IPS DF 6.9 (cell line): ENCODE measurements around the gene GPC1.
"Not testable (repeated sequence)": the region's sequence is repeated elsewhere in the genome, so short reads cannot be mapped to it uniquely, and the experiment has no call there.

Experiments used
- DNase-seq: peaks from one replicate; pipeline ENCODE4 v3.0.0-alpha.2; 2013; ENCODE audit warnings: low read depth, low spot score
- H3K27ac ChIP-seq: one replicate; pipeline ENCODE4 v1.5.1; 2013; ENCODE audit warnings: low read length, control low read depth
- H3K27me3 ChIP-seq: 2 replicates; pipeline ENCODE4 v1.6.1; 2013; ENCODE audit warnings: mild to moderate bottlenecking, low read length; ENCODE audit not compliant: control insufficient read depth, insufficient read depth
- H3K36me3 ChIP-seq: 2 replicates; pipeline ENCODE4 v1.6.1; 2013; ENCODE audit warnings: low read length; ENCODE audit not compliant: control insufficient read depth, insufficient read depth
- H3K4me1 ChIP-seq: 2 replicates; pipeline ENCODE4 v1.6.1; 2013; ENCODE audit warnings: low read length; ENCODE audit not compliant: control insufficient read depth, insufficient read depth
- H3K4me3 ChIP-seq: 2 replicates; pipeline ENCODE4 v1.5.1; 2013; ENCODE audit warnings: mild to moderate bottlenecking, low read length
- H3K9me3 ChIP-seq: 2 replicates; pipeline ENCODE4 v1.6.1; 2013; ENCODE audit warnings: low read length, inconsistent platforms; ENCODE audit not compliant: control insufficient read depth, insufficient read depth
- WGBS: extraction: QIAGEN DNeasy Blood & Tissue Kit; methylation state at CpG from one replicate; pipeline ENCODE4 v1.1.7; 2013; ENCODE audit warnings: mixed read lengths, missing lambda C conversion rate; ENCODE audit not compliant: insufficient read length, insufficient coverage; 5-methylcytosine and 5-hydroxymethylcytosine counted together

Gene GPC1

GRCh38 chr2:240494194-240494793, 58.8 kb downstream of the GPC1 start:
- H3K27me3 ChIP-seq, result no peaks in the 10 kb centered on the region; the same call in none of the 2 replicates
- no CpG with 5 or more reads among the region's 1 CpG for WGBS
- H3K9me3 ChIP-seq, result no peaks in the 10 kb centered on the region; the same call in 1 of the 2 replicates
- H3K4me3 ChIP-seq, result no peak overlapping the region
- no peak for DNase-seq
- H3K4me1 ChIP-seq, result no peaks in the 10 kb centered on the region
- no peak overlapping the region for H3K27ac ChIP-seq
- no peaks in the 10 kb centered on the region for H3K36me3 ChIP-seq

GRCh38 chr2:240494942-240495341, 59.5 kb downstream of the GPC1 start:
- not testable (repeated sequence) for H3K4me1 ChIP-seq, H3K36me3 ChIP-seq, H3K27me3 ChIP-seq, H3K9me3 ChIP-seq, DNase-seq, H3K4me3 ChIP-seq, H3K27ac ChIP-seq
- WGBS, result no CpG with 5 or more reads among the region's 11 CpGs

DNA sequence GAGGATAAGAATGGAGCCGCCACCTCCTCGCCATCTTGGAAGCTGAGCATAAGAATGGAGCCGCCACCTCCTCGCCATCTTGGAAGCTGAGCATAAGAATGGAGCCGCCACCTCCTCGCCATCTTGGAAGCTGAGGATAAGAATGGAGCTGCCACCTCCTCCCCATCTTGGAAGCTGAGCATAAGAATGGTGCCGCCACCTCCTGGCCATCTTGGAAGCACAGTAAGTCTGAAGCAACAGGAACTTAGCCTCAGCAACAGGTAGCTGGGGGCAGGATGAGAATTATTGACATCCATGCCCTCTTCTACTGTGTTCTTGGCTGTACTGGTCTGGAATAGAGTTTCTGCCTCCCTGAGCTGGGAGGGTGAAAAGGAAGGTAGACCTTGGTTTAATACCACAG, 61.6 kb downstream of the GPC1 start:
- peak; percentile 33 for DNase-seq
- H3K4me1 ChIP-seq, H3K4me3 ChIP-seq, H3K9me3 ChIP-seq, H3K27me3 ChIP-seq, H3K36me3 ChIP-seq, H3K27ac ChIP-seq: not testable (repeated sequence)
- no CpG with 5 or more reads among the region's 7 CpGs for WGBS

- Histone ChIP-seq H3K27me3 (no peaks in the 10 kb centered on the region; the same call in none of the 2 replicates), H3K36me3 (no peaks in the 10 kb centered on the region), H3K9me3 (no peaks in the 10 kb centered on the region), H3K4me1 (no peaks in the 10 kb centered on the region), H3K4me3 (no peak overlapping the region), H3K27ac (no peak overlapping the region)
- no peak for DNase-seq
- WGBS, result 100% methylated on average over 1 of the region's 13 CpGs
Observed at GRCh38 chr2:240498171-240498957, 62.9 kb downstream of the GPC1 start.

GRCh38 chr2:240498958-240499260, 63.4 kb downstream of the GPC1 start:
- Histone ChIP-seq H3K9me3 (no peaks in the 10 kb centered on the region), H3K27me3 (no peaks in the 10 kb centered on the region; the same call in none of the 2 replicates), H3K27ac (no peak overlapping the region), H3K36me3 (no peaks in the 10 kb centered on the region), H3K4me3 (no peak overlapping the region), H3K4me1 (no peaks in the 10 kb centered on the region)
- WGBS, result no CpG with 5 or more reads among the region's 9 CpGs
- DNase-seq, result no peak

DNA sequence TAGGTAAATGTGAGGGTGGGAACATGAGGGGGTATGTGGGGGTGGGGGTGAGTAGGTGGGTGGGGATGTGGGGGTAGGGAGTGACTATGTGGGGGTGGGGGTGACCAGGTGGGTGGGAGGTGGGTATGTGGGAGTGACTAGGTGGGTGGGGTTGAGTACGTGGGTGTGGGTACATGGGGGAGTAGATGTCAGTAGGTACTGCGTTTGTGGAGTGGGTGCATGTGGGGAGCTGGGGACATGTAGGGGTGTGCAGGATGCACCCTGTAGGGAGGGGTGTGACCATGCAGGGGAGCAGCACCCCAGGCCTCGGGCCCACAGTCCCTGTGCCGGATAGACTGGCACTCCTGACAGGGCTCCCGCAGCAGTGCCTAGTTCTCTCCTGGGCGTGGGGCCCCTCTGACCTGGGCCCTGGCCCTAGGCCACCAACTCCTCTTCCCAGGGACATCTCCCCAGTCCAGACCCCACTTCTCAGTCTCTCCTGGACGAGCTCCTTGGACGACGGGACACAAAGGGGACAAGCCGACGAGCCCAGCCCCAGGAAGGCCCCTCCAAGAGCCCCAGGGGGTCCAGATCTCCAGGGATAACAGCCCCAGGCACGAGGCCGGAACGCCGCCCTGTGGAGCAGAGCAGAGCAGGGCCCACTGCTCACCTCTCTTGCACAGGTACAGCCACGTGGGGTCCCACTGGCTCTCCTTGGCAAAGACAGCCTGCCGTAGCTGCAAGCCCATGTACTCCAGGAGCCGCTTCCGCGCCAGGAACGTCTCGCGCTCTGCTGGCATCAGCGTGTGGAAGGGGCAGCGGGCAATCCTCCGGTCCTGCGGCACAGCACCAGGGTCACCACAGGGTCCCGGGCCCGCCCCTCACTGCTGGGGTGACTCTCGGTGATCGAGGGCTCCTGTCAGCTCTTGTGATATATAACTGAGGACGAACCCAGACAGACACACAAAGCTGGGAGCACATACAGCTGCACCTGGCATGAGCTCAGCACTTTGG, 64.1 kb downstream of the GPC1 start:
- no peaks in the 10 kb centered on the region for H3K9me3 ChIP-seq
- no peaks in the 10 kb centered on the region for H3K4me1 ChIP-seq
- no peaks in the 10 kb centered on the region for H3K36me3 ChIP-seq
- no peak for DNase-seq
- H3K4me3 ChIP-seq, result no peak overlapping the region
- no peaks in the 10 kb centered on the region; the same call in none of the 2 replicates for H3K27me3 ChIP-seq
- WGBS, result 100% methylated on average over 2 of the region's 32 CpGs
- H3K27ac ChIP-seq, result no peak overlapping the region

GRCh38 chr2:240500561-240501423, 65.3 kb downstream of the GPC1 start:
- no peak for DNase-seq
- WGBS, result no CpG with 5 or more reads among the region's 24 CpGs

DNA sequence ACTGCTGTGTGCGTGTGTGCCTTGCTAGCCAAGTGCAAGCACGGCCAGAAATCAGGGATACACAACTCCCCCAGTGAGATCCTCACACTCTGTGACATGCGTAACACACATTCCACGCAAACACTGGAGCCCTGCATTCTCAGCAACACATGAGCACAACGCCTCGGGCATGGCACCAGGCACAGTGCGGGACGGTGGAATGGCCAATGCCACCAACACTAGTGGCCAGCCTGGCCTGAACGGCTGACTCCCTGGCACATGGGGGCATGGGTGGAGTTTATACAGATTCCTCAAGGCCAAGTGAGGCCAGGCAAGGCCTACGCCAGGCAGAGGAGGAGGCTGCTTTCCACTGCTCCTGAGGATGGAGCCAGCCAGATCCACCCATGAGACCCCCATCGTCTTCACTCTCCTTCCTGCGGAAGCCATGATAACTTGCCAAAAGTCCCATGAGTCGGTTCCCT, 66.1 kb downstream of the GPC1 start:
- Histone ChIP-seq H3K27ac (no peak overlapping the region), H3K27me3 (no peaks in the 10 kb centered on the region; the same call in 1 of the 2 replicates), H3K4me1 (no peaks in the 10 kb centered on the region), H3K36me3 (no peaks in the 10 kb centered on the region), H3K9me3 (no peaks in the 10 kb centered on the region), H3K4me3 (no peak overlapping the region)
- no peak for DNase-seq
- no CpG with 5 or more reads among the region's 13 CpGs for WGBS

More at GRCh38 chr2:240500561-240501423, 65.3 kb downstream of the GPC1 start:
- Histone ChIP-seq H3K4me3 (no peak overlapping the region), H3K27me3 (no peaks in the 10 kb centered on the region; the same call in none of the 2 replicates), H3K9me3 (no peaks in the 10 kb centered on the region), H3K27ac (no peak overlapping the region), H3K4me1 (no peaks in the 10 kb centered on the region), H3K36me3 (no peaks in the 10 kb centered on the region)

DNA sequence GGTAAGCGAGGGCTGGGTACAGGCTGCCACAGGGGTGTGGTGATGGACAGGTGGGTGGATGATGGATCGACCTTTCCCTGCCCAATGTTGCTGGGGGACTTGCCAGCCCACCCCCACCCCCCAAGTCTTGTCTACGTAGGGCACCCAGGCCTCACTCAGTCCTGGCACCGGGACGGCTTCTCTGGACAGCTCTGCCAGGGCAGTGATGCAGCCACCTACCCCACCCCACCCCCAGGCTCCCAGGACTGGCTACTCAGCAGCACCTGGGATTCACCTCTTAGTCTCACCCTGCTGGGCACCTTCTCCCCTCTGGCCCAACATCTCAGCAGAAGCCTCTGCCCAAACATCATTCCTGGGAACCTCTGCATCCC, 66.6 kb downstream of the GPC1 start:
- H3K27me3 ChIP-seq, result no peaks in the 10 kb centered on the region; the same call in 1 of the 2 replicates
- H3K27ac ChIP-seq, result no peak overlapping the region
- DNase-seq, result no peak
- no peaks in the 10 kb centered on the region for H3K9me3 ChIP-seq
- no peaks in the 10 kb centered on the region for H3K36me3 ChIP-seq
- no peak overlapping the region for H3K4me3 ChIP-seq
- WGBS, result no CpG with 5 or more reads among the region's 5 CpGs
- no peaks in the 10 kb centered on the region for H3K4me1 ChIP-seq
